GM12892 (cell line): ENCODE results near the gene DNAJA3.

ENCODE experiments used
- POLR2AphosphoS5 ChIP-seq: IDR thresholded peaks from 2 replicates; pipeline ENCODE4 v1.6.1; 2011; ENCODE audit warnings: low read depth, low read length, control low read depth
- TAF1 ChIP-seq: IDR thresholded peaks from 2 replicates; pipeline ENCODE4 v1.6.1; 2011; ENCODE audit warnings: low read depth, mild to moderate bottlenecking, control low read depth, low read length, borderline replicate concordance

DNA sequence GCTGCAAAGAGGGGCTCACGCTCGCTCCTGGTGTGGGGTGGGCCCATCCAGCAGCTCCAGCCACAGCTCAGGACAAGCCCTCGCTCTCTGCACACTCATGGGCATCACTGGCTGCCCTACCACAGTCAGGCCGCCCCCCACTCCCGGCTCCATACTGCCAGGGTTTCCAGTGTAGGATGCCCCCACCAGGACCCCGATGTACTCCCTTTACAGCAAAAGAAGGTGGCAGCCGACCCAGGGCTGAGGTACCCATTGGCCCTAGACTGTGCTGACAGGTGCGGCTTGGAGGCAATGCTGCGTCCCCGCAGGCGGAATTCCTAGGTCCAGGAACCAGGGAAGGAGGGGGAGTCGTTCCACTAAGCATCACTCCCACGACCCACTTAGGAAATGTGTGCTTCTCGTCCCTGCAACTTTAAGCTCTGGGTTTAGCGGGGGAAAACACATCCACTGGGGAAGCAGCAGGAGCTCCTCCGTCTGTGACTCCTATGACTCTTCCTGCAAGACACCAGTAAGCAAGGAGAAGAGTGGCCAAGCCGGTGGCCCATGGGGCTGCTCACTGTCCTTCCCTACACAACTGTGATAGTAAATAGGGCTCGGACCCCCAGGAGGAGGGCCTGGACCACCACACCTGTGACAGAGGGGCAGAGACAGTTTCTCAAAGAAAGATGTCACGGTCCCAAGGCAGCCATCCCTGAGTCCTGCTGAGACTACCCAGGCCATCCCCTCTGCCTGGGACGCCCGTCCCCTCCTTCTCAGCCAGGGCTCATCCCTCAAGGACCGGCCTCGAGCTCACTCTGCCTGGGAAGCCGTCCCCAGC lies 22.3 kb upstream of the DNAJA3 start:
- no peak for TF ChIP-seq TAF1
- TF ChIP-seq POLR2AphosphoS5 = no peak
